Breast epithelium (tissue), 3 donors: ENCODE results near the gene DLST.

ENCODE experiments used
- POLR2A ChIP-seq: fragments of 450-650 bp; IDR thresholded peaks from one replicate; pipeline ENCODE4 v1.6.1; 2016; ENCODE audit warnings: antibody characterized with exemption, mild to moderate bottlenecking, moderate library complexity
- POLR2AphosphoS5 ChIP-seq, 3 donors: sonication (generic); formaldehyde crosslinking; IDR thresholded peaks; one replicate each; pipeline ENCODE4 v1.6.1; 2017; ENCODE audit warnings: antibody characterized with exemption in 3 of 3
- TF ChIP-seq, protein P1 (sequence below), 3 donors: fragments of 450-650 bp; IDR thresholded peaks; one replicate each; pipeline ENCODE4 v1.5.1; 2016 to 2017; ENCODE audit warnings: antibody characterized with exemption in 3 of 3, mild to moderate bottlenecking in 3 of 3, moderate library complexity in 3 of 3

DNA sequence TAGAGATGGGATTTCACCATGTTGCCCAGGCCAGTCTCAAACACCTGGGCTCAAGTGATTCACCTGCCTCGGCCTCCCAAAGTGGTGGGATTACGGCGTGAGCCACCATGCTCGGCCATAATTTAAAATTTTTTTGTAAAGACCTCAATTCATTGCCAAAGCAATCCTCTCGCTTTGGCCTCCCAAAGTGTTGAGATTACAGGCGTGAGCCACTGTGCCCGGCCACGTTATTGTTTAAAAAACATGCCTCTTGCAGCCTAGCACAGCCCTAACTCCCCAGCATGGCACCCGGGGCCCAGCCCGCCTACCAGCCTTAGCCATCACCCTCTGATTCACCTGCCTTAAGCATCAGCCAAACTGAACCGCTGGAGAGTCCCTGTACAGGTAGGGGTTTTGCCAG lies 54.4 kb downstream of the DLST start:
- no peak for TF ChIP-seq POLR2AphosphoS5 (IDR thresholded peaks at IDR 0.05)
- TF ChIP-seq, protein P1, sequence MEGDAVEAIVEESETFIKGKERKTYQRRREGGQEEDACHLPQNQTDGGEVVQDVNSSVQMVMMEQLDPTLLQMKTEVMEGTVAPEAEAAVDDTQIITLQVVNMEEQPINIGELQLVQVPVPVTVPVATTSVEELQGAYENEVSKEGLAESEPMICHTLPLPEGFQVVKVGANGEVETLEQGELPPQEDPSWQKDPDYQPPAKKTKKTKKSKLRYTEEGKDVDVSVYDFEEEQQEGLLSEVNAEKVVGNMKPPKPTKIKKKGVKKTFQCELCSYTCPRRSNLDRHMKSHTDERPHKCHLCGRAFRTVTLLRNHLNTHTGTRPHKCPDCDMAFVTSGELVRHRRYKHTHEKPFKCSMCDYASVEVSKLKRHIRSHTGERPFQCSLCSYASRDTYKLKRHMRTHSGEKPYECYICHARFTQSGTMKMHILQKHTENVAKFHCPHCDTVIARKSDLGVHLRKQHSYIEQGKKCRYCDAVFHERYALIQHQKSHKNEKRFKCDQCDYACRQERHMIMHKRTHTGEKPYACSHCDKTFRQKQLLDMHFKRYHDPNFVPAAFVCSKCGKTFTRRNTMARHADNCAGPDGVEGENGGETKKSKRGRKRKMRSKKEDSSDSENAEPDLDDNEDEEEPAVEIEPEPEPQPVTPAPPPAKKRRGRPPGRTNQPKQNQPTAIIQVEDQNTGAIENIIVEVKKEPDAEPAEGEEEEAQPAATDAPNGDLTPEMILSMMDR (IDR thresholded peaks at IDR 0.05) = no peak
- TF ChIP-seq POLR2A = no peak
